ENCODE measurements around the gene GCNT2. TPM values are rescaled to one million over a fixed set of nuclear protein-coding genes. Genes with fewer than 3 reads are reported as not detected.
"Not testable (repeated sequence)": the region's sequence is repeated elsewhere in the genome, so short reads cannot be mapped to it uniquely, and the experiment has no call there.

Gene GCNT2
- polyA plus RNA-seq, 1 donor, result 2.5 TPM

DNA sequence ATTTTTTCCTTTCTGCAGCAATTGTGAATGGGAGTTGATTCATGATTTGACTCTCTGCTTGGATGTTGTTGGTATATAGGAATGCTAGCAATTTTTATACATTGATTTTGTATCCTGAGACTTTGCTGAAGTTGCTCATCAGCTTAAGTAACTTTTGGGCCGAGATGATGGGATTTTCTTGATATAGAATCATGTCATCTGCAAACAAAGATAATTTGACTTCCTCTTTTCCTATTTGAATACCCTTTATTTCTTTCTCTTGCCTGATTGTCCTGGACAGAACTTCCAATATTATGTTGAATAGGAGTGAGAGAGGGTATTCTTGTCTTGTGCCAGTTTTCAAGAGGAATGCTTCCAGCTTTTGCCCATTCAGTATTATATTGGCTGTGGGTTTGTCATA lies 144.4 kb downstream of the GCNT2 start:
- DNase-seq, result not testable (repeated sequence)

DNA sequence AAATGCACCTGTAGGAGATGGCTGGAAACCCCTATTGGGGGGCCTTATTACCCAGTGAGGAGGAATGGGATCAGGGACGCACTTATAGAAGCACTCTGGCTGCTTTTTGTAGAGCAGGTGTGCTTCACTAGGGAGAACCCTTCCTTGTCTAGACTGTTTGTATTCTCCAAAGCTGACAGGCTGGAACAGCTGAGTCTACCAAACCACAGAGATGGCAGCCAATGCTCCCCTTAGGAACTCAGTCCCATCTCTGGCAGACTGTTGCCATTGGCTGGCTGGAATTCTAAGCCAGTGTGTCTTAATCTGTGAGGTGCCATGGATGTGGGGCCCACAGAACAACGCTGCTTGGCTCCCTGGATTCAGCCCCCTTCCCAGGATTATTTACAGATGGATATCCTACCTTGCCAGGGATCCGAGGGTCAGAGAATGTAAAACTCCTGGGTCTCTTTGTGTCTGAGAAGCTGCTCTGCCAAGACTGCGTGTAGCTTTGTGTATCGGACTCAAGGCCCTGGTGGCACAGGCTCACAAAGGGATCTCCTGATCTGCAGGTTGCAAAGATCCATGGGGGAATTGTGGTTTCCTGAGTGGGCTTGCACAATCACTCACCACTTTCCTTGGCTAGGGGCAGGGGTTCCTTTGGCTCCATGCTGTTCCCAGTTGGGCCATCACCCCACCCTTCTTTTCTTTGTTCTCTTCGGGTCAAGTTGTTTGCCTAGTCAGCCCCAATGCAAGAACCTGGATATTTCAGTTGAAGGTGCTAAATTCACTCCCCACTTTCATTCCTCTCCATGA lies 147.2 kb downstream of the GCNT2 start:
- DNase-seq, result no peak

DNA sequence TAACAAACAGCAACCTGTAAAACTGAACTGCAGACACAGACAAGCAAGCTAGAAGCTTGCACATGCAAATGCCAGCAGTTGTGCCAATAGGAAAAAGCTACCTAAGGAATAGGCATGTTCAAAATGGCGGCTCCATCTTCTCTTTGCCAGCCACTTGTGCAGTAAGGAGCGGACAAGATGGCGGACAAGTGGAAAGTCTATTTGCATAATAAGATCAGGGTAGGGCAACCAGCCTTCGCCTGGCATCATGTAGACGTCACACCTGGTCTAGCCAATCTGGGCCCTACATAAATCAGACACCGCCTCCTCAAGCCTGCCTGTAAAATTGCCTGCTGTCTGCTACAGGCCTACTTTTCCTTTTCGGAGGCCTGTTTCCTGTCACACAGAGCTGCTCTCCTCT lies 155.3 kb downstream of the GCNT2 start:
- no peak for DNase-seq

DNA sequence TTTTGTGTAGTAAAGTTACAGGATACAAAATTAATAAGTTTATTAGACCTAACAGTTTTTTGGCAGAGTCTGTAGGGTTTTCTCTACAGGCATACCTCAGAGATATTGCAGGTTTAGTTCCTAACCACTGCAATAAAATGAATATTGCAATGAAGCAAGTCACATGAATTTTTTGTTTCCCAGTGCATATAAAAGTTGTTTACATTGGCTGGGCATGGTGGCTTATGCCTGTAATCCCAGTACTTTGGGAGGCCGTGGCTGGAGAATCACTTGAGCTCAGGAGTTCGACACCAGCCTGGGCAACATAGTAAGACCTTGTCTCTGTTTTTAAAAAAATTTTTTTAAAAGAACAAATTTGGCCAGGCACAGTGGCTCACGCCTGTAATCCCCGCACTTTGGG lies 157.3 kb downstream of the GCNT2 start:
- no peak for DNase-seq

Other genes with a start within 250 kb of the GCNT2 start
- 0.84 TPM for gene TFAP2A, start 106.3 kb upstream of the GCNT2 start, polyA plus RNA-seq (ENCODE audit: insufficient read length)
- 1.5 TPM for gene C6orf52, start 173.3 kb downstream of the GCNT2 start, polyA plus RNA-seq (ENCODE audit: insufficient read length)
- 15.0 TPM for gene PAK1IP1, start 173.6 kb downstream of the GCNT2 start, polyA plus RNA-seq (ENCODE audit: insufficient read length)
- gene TMEM14C, start 201.7 kb downstream of the GCNT2 start, polyA plus RNA-seq (ENCODE audit: insufficient read length), result 91.3 TPM
- gene TMEM14B, start 226.5 kb downstream of the GCNT2 start, polyA plus RNA-seq (ENCODE audit: insufficient read length), result 65.9 TPM

Data from hindlimb muscle (tissue), 1 donor.